GM19351 (cell line): ENCODE measurements around the gene PRKCB.

Source experiments
- ATAC-seq: cut with Tn5 transposase; IDR thresholded peaks from one replicate; pipeline ENCODE4 v1.9.1; 2021; ENCODE audit warnings: mild to moderate bottlenecking, moderate library complexity; ENCODE audit not compliant: unreplicated experiment

The PRKCB gene

DNA sequence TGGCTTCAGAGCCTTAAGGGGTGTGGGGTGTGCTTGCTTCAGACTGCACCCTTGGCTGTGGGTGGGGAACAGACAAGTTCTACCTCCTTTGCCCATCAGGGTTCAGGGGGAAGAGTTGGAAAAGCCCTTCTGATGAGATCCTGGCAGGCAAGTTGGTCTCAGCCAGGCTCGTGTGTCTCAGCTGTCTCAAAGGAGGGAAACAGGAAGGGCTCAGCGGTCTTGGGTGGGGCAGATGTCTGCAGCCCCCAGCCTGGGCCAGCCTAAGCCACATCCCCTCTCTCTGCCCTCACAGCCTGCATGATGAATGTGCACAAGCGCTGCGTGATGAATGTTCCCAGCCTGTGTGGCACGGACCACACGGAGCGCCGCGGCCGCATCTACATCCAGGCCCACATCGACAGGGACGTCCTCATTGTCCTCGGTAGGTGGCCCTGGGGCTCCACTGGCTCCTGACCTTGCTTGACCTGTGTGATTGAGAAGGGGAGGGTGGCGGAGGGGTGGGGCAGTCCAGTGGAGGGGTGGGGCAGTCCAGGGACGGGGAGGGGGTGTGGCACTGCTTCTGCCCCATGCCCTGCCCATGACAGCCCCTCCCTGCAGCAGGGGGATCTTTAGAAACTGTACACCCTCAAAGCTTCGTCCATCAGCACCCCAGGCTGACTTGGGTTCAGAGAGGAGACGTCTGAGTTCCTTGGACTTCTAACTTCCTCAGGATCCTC is 199.5 kb downstream of the PRKCB start:
- ATAC-seq = no peak

DNA sequence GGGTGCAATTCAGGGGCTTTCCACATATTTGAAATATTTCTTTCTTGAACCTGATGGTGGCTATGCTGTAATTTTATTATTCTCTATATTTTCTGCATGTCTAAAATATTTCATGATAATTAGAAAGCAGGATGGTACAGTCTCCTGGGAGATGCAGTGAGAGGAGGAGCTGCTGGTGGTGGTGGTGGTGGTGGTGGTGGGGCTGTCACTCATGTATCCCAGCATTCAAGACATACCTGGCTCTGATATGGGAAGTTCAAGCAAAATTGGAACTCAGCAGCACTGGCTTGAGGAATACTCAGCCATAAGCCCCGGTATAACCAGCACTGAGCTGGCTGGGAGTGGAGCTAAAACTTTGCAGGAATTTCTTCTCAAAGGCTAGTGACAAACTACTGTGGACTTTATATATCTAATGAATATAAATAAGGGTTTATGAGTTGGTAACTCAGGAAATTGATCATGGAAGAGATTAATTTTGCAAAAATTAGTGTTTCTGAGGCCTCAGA is 200.3 kb downstream of the PRKCB start:
- no peak for ATAC-seq

DNA sequence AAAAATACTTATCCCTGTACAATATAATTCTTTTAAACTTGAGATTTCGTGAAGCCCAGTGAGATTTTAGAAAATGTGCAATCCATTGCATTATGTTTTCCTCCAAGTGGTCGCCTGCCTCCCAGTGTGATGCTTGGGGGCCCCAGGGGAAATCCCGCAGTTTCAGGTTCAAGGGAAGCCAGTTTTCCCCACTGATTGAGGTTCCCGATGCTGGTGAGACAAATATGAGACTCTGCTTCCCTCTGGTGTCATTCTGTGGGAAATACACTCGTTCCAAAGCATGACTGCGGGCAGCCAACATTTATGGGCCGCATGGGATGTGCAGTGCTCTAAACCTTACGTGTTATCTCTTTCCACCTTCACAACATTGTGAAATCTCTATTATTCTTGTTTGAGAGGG is 200.8 kb downstream of the PRKCB start:
- ATAC-seq = no peak

DNA sequence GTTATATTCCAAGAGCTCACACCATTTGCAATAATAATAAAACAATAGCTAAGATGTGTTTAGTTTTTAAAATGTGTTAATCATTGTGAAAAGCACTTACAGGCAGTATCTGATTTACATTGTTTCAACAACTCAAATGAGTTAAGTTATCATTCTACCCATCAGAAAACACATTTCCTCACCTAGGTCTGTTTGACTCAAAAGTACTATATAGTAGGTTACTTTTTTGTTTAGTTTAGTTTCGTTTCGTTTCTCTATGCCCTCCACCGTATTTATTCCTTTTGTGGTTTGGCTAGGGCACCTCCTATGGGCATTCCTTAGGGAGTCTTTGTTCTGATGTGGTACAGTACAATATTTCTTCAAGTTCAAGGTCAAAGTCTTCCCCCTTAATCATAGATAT is 201.6 kb downstream of the PRKCB start:
- ATAC-seq = no peak

DNA sequence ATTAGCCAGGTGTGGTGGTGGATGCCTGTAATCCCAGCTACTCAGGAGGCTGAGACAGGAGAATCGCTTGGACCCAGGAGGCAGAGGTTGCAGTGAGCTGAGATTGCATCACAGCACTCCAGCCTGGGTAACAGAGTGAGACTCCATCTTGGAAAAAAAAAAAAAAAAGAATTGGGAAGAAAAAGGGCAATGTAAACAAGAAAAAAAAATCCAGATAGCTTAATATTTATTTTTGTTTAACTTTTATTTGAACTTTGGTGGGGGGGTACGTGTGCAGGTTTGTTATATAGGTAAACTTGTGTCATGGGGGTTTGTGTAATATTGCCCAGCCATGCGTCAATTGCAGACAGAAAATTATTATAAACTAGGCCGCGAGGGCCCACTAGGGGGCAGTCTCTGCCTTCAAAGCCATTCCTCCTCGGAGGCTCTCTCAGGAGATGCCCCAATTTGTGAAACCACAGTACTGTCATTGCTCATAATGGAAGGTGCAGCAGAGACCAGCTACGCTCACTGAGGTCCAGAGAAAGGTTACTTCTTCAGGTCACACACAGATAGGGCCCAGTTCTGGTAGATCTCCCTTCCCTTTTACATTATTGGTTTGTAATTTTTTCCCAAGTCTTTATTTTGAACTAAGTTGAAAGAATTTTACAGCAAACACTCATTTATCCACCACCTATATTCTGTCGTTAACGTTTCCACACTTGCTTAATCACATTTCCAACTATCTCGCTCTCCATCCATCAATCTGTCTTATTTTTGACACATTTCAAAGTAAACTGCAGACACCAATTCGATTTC is 206.2 kb downstream of the PRKCB start:
- peak; percentile 79 for ATAC-seq

DNA sequence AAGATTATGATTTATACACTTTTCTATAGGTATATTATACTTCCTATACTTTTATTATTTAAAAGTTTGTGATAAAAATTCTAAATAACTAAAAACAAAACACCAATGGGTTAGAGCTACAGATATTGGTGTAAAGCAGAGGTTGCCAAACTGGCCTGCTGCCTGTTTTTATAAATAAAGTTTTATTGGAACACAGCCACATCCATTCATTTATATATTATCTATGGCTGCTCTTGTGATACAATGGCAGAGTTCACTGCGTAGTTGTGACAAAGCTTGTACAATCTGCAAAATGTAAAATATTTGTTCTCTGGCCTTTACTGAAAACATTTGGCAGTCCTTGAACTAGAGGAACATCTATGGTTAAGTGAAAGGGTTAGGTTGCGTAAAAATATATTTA is 208.7 kb downstream of the PRKCB start:
- no peak for ATAC-seq

DNA sequence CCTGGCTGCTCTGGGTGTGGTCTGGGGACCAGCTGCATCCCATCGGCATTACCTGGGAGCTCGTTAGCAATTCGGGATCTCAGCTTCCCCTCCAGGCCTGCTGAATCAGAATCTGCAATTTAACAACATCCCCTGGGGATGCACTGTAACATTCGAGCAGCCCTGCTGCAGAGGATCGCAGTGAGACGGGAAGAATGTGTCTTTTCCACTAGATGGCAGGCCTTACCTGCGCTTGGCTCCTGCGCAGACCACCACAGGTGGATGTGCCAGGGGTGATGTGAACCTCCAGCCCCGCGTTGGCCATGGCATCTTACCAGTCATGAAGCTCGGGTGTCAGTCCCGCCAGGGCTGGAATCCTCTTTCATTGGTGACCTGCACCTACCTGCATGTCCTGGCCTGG is 209.9 kb downstream of the PRKCB start:
- no peak for ATAC-seq

DNA sequence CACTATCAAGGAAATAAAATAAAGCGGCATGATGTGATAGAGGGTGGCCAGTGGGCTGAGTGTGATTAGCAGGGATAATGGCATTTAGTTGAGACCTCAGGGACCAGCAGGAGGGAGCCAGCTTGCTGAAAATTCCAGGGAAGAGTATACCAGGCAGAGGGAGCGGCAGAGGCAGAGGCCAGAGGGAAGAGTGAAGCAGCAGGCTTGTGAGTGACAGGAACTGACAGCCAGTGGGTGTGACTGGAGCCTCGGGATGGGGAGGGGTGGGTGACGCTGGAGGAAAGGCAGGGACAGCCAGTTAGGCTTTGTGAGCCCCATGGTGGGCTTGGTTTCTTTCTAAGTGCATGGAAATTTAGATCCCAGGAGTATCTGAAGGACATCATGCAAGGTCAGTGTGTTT is 210.7 kb downstream of the PRKCB start:
- no peak for ATAC-seq

DNA sequence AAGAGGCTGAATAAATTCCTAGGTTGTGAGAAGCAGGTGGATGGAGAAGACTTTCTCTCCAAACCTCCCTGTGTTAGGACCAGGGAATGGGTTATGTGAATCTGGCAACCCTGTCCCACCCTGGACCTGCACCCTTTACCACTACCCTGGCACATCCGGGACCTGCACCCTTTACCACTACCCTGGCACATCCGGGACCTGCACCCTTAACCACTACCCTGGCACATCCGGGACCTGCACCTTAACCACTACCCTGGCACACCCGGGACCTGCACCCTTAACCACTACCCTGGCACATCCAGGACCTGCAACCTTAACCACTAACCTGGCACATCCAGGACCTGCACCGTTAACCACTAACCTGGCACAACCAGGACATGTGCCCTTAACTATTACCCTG is 213.3 kb downstream of the PRKCB start:
- ATAC-seq = no peak

DNA sequence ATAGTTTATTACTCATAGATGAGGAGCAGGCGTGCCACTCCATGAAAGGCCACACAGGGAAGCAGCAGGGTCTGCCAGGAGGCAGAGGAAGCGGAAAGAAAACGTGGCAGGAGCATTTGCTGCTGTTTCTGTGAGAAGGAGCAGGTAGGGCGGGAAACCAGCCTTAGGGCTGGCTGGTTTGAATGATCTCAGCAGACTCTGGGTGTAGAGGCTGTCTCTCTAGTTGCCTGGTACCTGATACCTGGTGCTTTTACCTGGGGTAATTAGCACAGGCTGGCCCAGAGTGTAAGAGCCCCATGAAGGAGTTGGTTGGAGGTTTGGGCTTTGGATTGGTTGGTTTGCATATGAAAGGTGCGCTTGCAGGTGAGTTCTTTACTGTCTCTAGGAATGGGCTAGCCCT is 215.3 kb downstream of the PRKCB start:
- ATAC-seq = no peak

DNA sequence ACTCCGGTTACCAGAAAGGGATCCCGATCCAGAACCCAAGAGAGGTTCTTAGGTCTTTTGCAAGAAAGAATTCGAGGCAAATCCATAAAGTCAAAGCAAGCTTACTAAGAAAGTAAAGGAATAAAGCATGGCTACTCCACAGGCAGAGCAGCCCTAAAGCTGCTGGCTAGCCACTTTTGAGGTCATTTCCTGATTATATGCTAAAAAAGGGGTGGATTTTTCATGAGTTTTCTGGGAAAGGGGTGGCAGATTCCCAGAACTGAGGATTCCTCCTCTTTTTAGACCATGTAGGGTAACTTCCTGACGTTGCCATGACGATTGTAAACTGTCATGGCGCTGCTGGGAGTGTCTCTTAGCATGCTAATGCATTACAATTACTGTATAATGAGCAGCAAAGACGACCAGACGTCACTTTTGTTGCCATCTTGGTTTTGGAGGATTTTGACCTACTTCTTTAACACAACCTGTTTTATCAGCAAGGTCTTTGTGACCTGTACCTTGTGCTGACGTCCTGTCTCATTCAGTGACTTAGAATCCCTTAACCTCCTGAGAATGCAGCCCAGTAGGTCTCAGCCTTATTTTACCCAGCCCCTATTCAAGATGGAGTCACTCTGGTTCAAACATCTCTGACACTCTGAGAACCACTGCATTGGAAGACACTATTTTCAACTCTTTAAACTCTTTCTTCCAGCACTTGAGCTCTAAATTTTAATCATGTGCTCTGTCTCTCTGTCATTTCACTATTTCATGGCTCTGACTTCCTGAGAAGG is 216.7 kb downstream of the PRKCB start:
- no peak for ATAC-seq

DNA sequence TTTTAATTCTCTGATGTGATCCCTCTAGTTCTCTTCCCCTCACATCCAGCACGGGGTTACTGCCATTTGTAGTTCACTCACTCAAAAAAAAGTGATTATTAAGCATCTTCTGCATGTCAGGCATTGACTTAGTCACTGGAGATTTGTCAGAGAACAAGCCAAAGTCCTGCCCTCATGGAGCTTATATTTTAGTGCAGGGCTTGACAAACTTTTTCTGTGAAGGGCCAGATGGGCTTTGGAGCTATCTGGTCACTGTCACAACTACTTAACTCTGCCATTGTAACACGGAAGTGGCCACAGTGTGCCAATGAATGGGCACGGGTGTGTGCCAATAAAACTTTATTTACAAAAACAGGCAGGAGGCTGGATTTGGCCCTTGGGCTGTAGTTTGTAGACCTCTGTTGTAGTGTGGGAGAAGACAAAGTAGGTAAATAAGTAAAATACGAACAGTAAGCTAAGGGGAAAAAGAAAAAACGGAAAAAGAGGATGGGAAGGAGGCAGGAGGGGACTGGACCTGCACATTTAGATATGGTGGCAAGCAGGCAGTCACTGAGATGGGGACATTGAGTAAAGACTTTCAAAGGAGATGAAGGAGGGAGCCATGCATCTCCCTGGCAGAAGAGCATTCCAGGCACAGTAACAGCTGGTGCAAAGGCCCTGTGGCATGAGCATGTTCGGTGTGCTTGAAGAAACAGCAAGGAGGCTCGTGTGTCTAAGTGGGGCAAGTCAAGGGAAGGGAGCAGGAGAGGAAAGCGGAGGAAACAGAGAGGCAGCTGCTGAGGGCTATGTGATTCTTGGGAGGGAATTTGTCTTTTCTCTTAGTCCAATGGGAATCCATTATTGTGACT is 217.5 kb downstream of the PRKCB start:
- ATAC-seq = no peak

DNA sequence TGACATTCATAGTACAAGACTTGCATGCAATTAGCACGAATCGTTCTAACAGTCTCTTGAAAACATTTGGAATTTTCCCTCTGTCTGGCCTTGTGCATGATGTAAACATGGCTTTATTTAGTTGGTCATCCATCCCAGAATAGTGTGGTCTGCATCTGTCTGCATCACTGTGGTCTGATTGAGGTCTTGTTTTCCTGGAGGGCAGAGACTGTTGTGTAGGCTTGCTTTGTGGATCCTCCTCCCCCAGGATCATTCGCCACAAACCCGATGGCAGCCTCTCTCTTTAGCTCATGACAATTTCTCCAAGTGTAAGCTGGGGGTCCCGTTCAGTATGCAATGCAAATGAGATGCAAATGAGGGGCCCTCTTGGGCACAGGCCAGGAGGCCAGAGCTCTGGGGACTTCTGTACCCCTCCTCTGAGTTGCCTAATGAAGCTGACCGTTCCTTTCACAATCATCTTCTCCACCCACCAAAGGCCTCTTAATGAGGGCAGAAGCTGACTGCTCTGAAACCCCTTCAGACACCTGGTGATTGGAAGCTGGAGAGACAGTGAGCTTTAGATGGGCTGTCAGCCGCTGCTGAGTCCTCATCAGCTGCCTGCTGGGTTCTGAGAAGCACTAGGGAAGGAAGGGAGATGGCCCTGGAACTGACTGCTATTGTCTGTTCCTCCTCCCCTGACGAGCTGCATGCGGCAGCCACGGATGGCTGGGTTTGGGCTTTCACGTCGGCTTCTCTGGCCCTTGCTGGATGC is 219.1 kb downstream of the PRKCB start:
- ATAC-seq = no peak

DNA sequence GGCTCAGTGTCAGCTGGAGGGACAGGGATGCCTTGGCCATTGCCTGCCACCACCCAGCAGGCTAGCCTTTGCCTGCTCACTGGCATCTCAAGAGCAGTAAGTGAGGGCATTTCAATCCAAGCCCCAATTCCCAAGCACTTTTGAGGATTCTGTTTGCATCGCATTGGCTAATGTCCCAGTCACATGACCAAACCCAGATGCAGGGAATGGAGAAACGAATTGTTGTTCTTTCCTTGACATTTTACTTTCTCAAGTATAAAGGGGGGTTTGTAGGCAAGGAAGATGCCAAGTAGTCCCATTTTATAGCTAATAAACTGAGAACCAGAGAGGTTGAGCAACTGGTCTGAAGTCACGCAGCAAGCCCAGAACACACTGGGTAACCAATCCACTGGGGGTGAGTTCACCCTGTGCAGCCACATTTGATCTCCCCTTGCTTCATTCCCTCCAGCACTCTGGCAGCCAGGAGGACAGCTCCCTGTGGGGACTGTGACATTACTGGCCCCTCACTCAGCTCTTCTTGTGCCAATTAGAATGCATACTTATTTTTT is 226.6 kb downstream of the PRKCB start:
- no peak for ATAC-seq

DNA sequence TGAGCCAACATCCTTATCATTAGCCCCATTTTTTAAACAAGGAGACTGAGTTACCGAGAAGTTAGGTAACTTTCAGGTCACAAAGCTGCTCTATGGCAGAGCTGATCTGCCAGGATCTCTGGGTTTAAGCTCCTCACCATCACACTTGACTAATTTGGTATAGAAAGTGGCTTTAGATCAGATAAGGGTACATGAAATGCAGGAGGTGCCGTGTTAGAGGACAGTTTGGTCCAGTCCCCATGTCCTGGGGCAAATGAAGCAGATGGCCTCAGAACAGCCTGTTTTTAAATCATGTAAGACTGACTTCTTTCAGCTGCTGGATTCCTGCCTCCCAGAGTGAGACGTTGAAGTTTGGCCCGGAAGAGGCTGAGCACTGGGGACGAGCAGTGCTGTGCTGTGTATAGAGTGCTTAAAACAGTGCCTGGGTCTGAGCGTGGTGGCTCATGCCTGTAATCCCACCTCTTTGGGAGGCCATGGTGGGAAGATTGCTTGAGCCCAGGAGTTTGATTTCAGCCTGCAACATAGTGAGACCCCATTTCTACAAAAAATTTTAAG is 233.3 kb downstream of the PRKCB start:
- no peak for ATAC-seq

DNA sequence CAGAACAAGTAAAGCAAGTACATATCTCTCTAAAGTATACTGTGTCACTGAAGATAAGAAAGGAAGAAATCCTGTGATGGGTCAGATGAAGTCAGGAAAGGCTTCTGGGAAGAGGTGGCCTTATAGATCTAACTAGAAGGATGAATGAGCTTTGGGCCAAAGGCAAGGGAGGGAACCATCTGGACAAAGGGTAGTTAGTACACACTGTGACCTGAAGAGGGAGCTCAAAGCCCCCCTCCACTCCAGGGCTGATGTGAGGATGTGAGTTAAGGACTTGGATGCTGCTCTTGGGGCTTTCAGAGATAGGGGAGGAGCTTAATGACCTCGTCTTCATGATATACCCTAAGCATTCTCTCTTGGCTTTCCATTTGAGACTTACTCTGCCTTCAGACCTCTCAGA is 235.1 kb downstream of the PRKCB start:
- ATAC-seq = no peak

DNA sequence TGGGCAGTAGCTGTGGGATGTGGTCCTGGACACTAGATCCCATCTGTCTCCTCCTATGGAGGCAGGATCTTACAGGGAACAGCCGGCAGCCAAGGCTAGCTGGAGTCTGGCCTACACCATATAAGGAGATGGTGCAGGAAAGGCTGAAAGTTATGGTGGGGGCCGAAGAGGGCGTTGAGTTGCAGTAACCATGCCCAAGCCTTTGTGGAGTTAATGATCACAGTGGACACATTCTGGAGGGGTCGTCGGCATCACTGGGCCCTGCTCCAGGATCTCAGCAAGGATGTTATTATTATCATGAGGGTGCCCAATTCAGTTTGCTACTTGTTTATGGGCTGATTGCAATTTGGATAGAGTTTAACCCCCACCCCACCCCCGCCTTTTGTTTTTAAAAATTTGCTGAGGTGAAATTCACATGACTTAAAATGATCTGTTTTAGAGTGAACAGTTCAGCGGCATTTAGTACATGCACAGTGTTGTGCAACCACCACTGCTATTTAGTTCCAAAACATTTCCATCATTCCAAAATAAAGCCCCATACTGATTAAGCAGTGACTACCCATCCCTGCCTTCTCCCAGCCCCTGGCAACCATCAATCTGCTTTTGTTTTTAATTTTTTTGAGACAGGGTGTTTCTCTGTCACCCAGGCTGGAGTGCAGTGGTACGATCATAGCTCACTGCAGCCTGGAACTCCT is 236.0 kb downstream of the PRKCB start:
- no peak for ATAC-seq

DNA sequence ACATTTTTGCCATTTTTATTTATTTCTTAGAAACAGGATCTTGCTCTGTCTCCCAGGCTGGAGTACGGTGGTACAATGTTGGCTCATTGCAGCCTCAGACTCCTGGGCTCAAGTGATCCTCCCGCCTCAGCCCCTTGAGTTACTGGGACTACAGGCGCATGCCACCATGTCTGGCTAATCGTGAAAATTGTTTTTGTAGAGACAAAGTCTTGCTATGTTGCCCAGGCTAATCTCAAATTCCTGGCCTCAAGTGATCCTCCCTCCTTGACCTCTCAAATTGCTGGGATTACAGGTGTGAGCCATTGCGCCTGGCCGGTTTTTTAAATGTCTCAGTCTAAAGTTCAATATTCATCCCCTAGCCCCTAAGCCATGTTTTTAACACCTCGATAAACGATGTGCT is 237.5 kb downstream of the PRKCB start:
- no peak for ATAC-seq

DNA sequence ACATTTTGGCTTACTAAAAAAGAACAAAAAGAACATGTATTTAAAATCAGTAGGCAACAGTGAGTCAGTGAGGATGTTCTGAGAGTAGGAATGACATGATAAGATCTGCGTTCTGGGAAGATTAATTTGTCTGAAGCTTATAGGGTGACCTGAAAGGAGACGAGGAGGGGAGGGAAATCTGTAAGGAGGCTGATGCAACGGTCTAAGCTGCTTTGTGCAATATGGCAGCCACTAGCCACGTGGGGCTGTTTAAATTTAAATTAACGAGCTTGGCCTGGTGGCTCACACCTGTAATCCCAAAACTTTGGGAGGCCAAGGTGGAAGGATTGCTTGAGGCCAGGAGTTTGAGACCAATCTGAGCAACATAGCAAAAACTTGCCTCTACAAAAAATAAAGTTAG is 238.8 kb downstream of the PRKCB start:
- ATAC-seq = no peak
